ENCODE results near the gene NDUFS1.

The NDUFS1 gene

DNA sequence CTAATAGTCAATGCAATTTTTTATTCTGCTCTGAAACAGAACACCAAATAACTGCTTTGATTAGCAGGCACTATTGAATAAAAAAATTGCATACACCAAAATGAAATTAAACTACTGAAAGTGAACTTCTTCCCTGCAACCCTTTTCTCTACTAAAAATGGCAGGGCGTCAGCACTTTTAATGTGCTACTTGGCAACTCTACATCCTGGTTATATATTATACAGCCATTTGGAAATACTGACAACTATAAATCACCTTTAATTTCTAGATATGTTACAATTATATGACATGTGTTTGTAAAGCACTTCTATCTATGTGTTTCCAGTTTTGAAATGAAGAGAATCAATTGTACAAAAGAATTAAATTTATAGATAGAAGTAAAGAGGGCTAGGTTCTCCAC is 9.9 kb downstream of the NDUFS1 start (continued):
- TF ChIP-seq, protein P1, sequence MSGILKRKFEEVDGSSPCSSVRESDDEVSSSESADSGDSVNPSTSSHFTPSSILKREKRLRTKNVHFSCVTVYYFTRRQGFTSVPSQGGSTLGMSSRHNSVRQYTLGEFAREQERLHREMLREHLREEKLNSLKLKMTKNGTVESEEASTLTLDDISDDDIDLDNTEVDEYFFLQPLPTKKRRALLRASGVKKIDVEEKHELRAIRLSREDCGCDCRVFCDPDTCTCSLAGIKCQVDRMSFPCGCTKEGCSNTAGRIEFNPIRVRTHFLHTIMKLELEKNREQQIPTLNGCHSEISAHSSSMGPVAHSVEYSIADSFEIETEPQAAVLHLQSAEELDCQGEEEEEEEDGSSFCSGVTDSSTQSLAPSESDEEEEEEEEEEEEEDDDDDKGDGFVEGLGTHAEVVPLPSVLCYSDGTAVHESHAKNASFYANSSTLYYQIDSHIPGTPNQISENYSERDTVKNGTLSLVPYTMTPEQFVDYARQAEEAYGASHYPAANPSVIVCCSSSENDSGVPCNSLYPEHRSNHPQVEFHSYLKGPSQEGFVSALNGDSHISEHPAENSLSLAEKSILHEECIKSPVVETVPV (CRISPR knock-in tag; IDR thresholded peaks at IDR 0.05): no peak

DNA sequence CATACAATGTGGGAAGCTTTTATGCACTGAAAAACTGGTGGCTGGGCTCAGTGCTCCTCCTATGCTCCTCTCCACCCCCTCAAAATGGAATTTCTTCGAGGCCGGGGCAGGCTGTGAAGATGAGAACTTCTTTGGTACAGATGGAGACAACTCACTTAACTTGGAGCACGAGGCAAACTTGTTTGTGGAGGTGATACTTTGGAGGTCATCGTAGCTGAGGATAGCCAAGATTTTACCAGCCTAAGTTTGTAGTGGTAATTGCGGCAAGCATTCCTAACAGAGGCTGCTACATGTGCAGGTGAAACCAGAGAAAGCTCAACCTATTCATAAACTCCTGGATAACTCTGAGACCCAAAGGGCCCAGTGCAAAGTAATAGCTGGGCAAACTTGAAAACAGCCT is 13.6 kb downstream of the NDUFS1 start:
- ATAC-seq: no peak
- no peak for TF ChIP-seq ZNF70 (CRISPR knock-in tag; IDR thresholded peaks at IDR 0.05)
- TF ChIP-seq, protein P2, sequence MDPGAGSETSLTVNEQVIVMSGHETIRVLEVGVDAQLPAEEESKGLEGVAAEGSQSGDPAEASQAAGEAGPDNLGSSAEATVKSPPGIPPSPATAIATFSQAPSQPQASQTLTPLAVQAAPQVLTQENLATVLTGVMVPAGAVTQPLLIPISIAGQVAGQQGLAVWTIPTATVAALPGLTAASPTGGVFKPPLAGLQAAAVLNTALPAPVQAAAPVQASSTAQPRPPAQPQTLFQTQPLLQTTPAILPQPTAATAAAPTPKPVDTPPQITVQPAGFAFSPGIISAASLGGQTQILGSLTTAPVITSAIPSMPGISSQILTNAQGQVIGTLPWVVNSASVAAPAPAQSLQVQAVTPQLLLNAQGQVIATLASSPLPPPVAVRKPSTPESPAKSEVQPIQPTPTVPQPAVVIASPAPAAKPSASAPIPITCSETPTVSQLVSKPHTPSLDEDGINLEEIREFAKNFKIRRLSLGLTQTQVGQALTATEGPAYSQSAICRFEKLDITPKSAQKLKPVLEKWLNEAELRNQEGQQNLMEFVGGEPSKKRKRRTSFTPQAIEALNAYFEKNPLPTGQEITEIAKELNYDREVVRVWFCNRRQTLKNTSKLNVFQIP (CRISPR knock-in tag; IDR thresholded peaks at IDR 0.05; ENCODE audit: borderline replicate concordance, low read depth): no peak

DNA sequence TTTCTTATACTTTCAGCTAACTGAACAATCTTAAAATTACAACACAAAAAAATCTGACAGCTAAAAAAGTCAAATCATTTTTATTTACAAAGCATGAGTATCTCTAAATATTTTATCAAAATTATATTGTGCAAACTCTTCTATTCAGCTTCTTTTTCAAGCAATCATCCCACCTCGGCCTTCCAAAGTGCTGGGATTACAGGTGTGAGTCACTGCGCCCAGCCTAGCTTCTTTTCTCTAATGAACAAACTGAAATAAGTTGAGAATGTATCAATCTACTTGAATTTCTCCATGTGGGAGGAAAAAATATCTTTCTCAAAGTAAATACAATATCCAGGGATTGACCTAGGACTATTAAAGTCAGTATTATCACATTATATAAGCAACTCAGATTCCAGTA is 14.9 kb downstream of the NDUFS1 start:
- no peak for TF ChIP-seq CSDC2 (CRISPR knock-in tag; IDR thresholded peaks at IDR 0.05)
- no peak for TF ChIP-seq ZNF565 (CRISPR knock-in tag; conservative IDR thresholded peaks at IDR 0.05; ENCODE audit: low read depth)
- TF ChIP-seq, protein P3, sequence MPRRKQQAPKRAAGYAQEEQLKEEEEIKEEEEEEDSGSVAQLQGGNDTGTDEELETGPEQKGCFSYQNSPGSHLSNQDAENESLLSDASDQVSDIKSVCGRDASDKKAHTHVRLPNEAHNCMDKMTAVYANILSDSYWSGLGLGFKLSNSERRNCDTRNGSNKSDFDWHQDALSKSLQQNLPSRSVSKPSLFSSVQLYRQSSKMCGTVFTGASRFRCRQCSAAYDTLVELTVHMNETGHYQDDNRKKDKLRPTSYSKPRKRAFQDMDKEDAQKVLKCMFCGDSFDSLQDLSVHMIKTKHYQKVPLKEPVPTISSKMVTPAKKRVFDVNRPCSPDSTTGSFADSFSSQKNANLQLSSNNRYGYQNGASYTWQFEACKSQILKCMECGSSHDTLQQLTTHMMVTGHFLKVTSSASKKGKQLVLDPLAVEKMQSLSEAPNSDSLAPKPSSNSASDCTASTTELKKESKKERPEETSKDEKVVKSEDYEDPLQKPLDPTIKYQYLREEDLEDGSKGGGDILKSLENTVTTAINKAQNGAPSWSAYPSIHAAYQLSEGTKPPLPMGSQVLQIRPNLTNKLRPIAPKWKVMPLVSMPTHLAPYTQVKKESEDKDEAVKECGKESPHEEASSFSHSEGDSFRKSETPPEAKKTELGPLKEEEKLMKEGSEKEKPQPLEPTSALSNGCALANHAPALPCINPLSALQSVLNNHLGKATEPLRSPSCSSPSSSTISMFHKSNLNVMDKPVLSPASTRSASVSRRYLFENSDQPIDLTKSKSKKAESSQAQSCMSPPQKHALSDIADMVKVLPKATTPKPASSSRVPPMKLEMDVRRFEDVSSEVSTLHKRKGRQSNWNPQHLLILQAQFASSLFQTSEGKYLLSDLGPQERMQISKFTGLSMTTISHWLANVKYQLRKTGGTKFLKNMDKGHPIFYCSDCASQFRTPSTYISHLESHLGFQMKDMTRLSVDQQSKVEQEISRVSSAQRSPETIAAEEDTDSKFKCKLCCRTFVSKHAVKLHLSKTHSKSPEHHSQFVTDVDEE (CRISPR knock-in tag; IDR thresholded peaks at IDR 0.05): no peak
- TF ChIP-seq, protein P2 (CRISPR knock-in tag; IDR thresholded peaks at IDR 0.05; ENCODE audit: borderline replicate concordance, low read depth): no peak
- no peak for TF ChIP-seq PPARA (CRISPR knock-in tag; IDR thresholded peaks at IDR 0.05; ENCODE audit: borderline replicate concordance)
- no peak for TF ChIP-seq ISL1 (CRISPR knock-in tag; IDR thresholded peaks at IDR 0.05)
- TF ChIP-seq ZNF8 (CRISPR knock-in tag; IDR thresholded peaks at IDR 0.05): no peak
- TF ChIP-seq ZFP3 (CRISPR knock-in tag; IDR thresholded peaks at IDR 0.05): no peak
- no peak for TF ChIP-seq ESRRG (CRISPR knock-in tag; IDR thresholded peaks at IDR 0.05)
- no peak for TF ChIP-seq ARNTL (CRISPR knock-in tag; IDR thresholded peaks at IDR 0.05; ENCODE audit: borderline replicate concordance, low read depth)
- TF ChIP-seq ZNF70 (CRISPR knock-in tag; IDR thresholded peaks at IDR 0.05): no peak
- TF ChIP-seq RARB (CRISPR knock-in tag; IDR thresholded peaks at IDR 0.05): no peak
- no peak for TF ChIP-seq SNAI2 (CRISPR knock-in tag; IDR thresholded peaks at IDR 0.05)
- no peak for TF ChIP-seq BACH2 (CRISPR knock-in tag; IDR thresholded peaks at IDR 0.05; ENCODE audit: borderline replicate concordance)
- no peak for TF ChIP-seq ZC3H10 (CRISPR knock-in tag; IDR thresholded peaks at IDR 0.05)
- no peak for ATAC-seq

DNA sequence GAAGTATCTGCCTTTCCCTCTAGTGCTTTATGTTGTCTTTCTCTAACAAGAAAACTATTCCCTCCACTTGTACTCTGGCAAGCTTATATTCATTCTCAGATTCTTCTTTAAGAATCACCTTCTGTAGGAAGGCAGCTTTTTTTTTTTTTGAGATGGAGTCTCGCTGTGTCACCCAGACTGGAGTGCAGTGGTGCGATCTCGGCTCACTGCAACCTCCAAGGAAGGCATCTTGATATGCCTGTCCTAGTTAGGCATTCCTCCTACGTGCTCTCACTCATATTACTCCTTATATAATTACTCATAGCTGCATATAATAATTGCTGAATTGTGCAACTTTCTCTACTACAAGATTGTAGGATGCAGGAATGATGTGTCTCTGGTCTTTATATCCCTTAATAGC is 15.8 kb downstream of the NDUFS1 start:
- ATAC-seq: no peak
- TF ChIP-seq ARNTL (CRISPR knock-in tag; IDR thresholded peaks at IDR 0.05; ENCODE audit: borderline replicate concordance, low read depth) (no peak), ZC3H10 (CRISPR knock-in tag; IDR thresholded peaks at IDR 0.05) (no peak), OSR1 (CRISPR knock-in tag; IDR thresholded peaks at IDR 0.05) (no peak), ESRRG (CRISPR knock-in tag; IDR thresholded peaks at IDR 0.05) (no peak), PPARA (CRISPR knock-in tag; IDR thresholded peaks at IDR 0.05; ENCODE audit: borderline replicate concordance) (no peak), ZFP3 (CRISPR knock-in tag; IDR thresholded peaks at IDR 0.05) (no peak), ZFP30 (CRISPR knock-in tag; IDR thresholded peaks at IDR 0.05) (no peak), BACH2 (CRISPR knock-in tag; IDR thresholded peaks at IDR 0.05; ENCODE audit: borderline replicate concordance) (no peak)
- TF ChIP-seq, protein P4, sequence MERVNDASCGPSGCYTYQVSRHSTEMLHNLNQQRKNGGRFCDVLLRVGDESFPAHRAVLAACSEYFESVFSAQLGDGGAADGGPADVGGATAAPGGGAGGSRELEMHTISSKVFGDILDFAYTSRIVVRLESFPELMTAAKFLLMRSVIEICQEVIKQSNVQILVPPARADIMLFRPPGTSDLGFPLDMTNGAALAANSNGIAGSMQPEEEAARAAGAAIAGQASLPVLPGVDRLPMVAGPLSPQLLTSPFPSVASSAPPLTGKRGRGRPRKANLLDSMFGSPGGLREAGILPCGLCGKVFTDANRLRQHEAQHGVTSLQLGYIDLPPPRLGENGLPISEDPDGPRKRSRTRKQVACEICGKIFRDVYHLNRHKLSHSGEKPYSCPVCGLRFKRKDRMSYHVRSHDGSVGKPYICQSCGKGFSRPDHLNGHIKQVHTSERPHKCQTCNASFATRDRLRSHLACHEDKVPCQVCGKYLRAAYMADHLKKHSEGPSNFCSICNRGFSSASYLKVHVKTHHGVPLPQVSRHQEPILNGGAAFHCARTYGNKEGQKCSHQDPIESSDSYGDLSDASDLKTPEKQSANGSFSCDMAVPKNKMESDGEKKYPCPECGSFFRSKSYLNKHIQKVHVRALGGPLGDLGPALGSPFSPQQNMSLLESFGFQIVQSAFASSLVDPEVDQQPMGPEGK (CRISPR knock-in tag; IDR thresholded peaks at IDR 0.05; ENCODE audit: borderline replicate concordance): no peak
- TF ChIP-seq, protein P5, sequence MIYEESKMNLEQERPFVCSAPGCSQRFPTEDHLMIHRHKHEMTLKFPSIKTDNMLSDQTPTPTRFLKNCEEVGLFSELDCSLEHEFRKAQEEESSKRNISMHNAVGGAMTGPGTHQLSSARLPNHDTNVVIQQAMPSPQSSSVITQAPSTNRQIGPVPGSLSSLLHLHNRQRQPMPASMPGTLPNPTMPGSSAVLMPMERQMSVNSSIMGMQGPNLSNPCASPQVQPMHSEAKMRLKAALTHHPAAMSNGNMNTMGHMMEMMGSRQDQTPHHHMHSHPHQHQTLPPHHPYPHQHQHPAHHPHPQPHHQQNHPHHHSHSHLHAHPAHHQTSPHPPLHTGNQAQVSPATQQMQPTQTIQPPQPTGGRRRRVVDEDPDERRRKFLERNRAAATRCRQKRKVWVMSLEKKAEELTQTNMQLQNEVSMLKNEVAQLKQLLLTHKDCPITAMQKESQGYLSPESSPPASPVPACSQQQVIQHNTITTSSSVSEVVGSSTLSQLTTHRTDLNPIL (CRISPR knock-in tag; IDR thresholded peaks at IDR 0.05; ENCODE audit: low read depth): no peak
